Activated CD8-positive, alpha-beta T cell treated with anti-CD3 and anti-CD28 coated beads for 36 hours (primary cell): ENCODE measurements around the gene SLC30A3. TPM values are rescaled to one million over a fixed set of nuclear protein-coding genes. Genes with fewer than 3 reads are reported as not detected.
A peak's percentile ranks its signal among the peaks of the same experiment; 100 is the strongest.

ENCODE experiments used
- ATAC-seq: fragments of 200-7000 bp; cut with Tn5 transposase; one replicate; pipeline ENCODE4 v1.10.0; 2021; ENCODE audit warnings: mild to moderate bottlenecking, moderate library complexity
- CTCF ChIA-PET: fragments of 350-600 bp; sonication (Branson Sonifier 250); formaldehyde crosslinking; loops from one replicate; lab custom pipeline; 2021; ENCODE audit warnings: antibody characterized with exemption; lab: Charles Lee
- POLR2A ChIA-PET: fragments of 350-600 bp; sonication (Branson Sonifier 250); formaldehyde crosslinking; loops from one replicate; lab custom pipeline; 2021; ENCODE audit warnings: antibody characterized with exemption; lab: Charles Lee
- DNase-seq: peaks from one replicate; pipeline ENCODE4 v3.0.0-alpha.2; 2020
- H3K27ac Mint-ChIP-seq: one replicate; pipeline ENCODE4 v1.8.0; 2021; ENCODE audit warnings: mild to moderate bottlenecking, mixed read lengths
- H3K27me3 Mint-ChIP-seq: one replicate; pipeline ENCODE4 v1.8.0; 2021; ENCODE audit warnings: mixed read lengths
- H3K36me3 Mint-ChIP-seq: one replicate; pipeline ENCODE4 v1.8.0; 2021; ENCODE audit warnings: low read depth, mixed read lengths
- H3K4me1 Mint-ChIP-seq: one replicate; pipeline ENCODE4 v1.8.0; 2021; ENCODE audit warnings: low read depth, mixed read lengths
- H3K4me3 Mint-ChIP-seq: one replicate; pipeline ENCODE4 v1.8.0; 2021; ENCODE audit warnings: mild to moderate bottlenecking, moderate library complexity, mixed read lengths
- H3K9me3 Mint-ChIP-seq: one replicate; pipeline ENCODE4 v1.8.0; 2021; ENCODE audit warnings: mixed read lengths
- CTCF ChIP-seq: fragments of 200-600 bp; IDR thresholded peaks from one replicate; pipeline ENCODE4 v1.8.0; 2022; ENCODE audit warnings: antibody characterized with exemption, mild to moderate bottlenecking
- intact Hi-C: fragments of 100-400 bp; cut with micrococcal nuclease; formaldehyde crosslinking; loops from one replicate; pipeline ENCODE4 v1.10.0; 2022
- total RNA-seq, 2 experiments: library from RNA; stranded (reverse); gene quantifications; one replicate each; pipeline ENCODE4 v1.2.3, GENCODE V29; 2021

Gene SLC30A3
- total RNA-seq, 2 experiments from 2014 or later = 0.32 to 0.43 TPM

GRCh38 chr2:27221166-27221565, 41.7 kb downstream of the SLC30A3 start:
- CTCF ChIA-PET = interaction anchor here (1.8 kb wide), 1 partner anchor 10 kb away, joined by 5 read pairs; no protein-coding TSS in a partner anchor
- TF ChIP-seq CTCF = no peak
- DNase-seq = no peak
- Mint-ChIP-seq H3K4me3 (no peak overlapping the region), H3K36me3 (peaks cover 78% of the 10 kb centered on the region), H3K4me1 (peaks cover 36% of the 10 kb centered on the region), H3K27ac (no peak overlapping the region), H3K27me3 (no peaks in the 10 kb centered on the region), H3K9me3 (no peaks in the 10 kb centered on the region)
- intact Hi-C loops = no loop called here
- ATAC-seq = no peak
- POLR2A ChIA-PET = no interaction called here

- CTCF ChIA-PET = interaction anchor here (0.6 to 2.2 kb wide), 5 partner anchors 9 to 83 kb away, joined by 3 to 7 read pairs (median 4); no protein-coding TSS in a partner anchor
- DNase-seq (no peak), ATAC-seq (no peak)
- Mint-ChIP-seq H3K36me3 (peaks cover 78% of the 10 kb centered on the region), H3K27ac (no peak overlapping the region), H3K4me3 (peak overlapping the region; percentile 3), H3K27me3 (no peaks in the 10 kb centered on the region), H3K4me1 (peaks cover 41% of the 10 kb centered on the region), H3K9me3 (no peaks in the 10 kb centered on the region)
- TF ChIP-seq CTCF = no peak
- intact Hi-C loops = no loop called here
- POLR2A ChIA-PET = interaction anchor here (0.7 to 3.8 kb wide), 6 partner anchors 10 to 170 kb away, joined by 3 to 10 read pairs (median 4); partner anchors contain the start of gene KHK
Measured at GRCh38 chr2:27220091-27220490, 42.8 kb downstream of the SLC30A3 start.

DNA sequence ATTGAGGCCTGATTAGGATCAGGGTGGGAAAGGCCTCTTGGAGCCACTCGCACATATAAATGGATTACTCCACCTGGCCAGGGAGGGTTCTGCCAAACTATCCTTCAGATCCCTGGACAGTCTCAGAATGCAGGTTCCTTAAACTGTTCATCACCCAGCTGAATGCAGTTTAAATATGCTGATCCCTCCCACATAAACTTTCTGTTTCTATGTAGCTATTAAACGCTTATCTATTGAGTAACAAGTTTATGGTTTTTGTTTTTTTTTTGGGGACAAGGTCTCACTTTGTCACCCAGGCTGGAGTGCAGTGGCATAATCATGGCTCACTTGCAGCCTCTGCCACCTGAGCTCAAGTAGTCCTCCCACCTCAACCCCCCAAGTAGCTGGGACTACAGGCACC, 43.8 kb downstream of the SLC30A3 start:
- POLR2A ChIA-PET = interaction anchor here (1.2 to 3.8 kb wide), 4 partner anchors 13 to 169 kb away, joined by 3 to 10 read pairs (median 5); no protein-coding TSS in a partner anchor
- no peak for TF ChIP-seq CTCF
- intact Hi-C loops = loop anchor here (10.0 kb wide), 1 partner anchor 124 kb away; no protein-coding TSS in a partner anchor
- H3K36me3 Mint-ChIP-seq = peaks cover 70% of the 10 kb centered on the region
- ATAC-seq (no peak), DNase-seq (no peak)
- CTCF ChIA-PET = interaction anchor here (0.8 to 2.2 kb wide), 6 partner anchors 8 to 84 kb away, joined by 3 to 7 read pairs (median 4); no protein-coding TSS in a partner anchor
- H3K27ac Mint-ChIP-seq = no peak overlapping the region
- H3K9me3 Mint-ChIP-seq = no peaks in the 10 kb centered on the region
- H3K4me1 Mint-ChIP-seq = peaks cover 44% of the 10 kb centered on the region
- H3K27me3 Mint-ChIP-seq = no peaks in the 10 kb centered on the region
- peak overlapping the region; percentile 93 for H3K4me3 Mint-ChIP-seq

DNA sequence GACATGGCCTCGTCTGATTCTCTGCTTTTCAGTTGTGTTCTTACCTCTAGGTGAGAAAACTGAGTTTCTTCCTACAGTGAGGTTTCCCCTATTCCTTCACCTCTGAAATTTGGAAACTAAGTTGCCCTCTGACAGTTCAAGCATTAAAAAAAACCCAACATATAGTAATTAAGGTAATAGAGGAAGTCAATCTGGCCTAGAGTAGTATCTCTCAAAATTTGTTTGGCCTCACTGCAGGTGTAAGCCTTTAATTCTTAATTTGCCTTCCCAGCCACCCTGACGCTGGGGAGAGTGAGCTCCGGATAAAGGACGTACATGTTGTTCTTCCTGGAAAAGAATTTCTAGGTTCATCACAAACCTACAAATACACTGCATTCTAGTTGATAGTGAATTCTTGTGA, 44.2 kb downstream of the SLC30A3 start:
- TF ChIP-seq CTCF = no peak
- POLR2A ChIA-PET = interaction anchor here (0.6 to 3.8 kb wide), 6 partner anchors 23 to 168 kb away, joined by 3 to 10 read pairs (median 4); no protein-coding TSS in a partner anchor
- peak overlapping the region; percentile 93 for H3K4me3 Mint-ChIP-seq

More for the DNA sequence above, 44.2 kb downstream of the SLC30A3 start:
- Mint-ChIP-seq H3K4me1 (peaks cover 47% of the 10 kb centered on the region), H3K9me3 (no peaks in the 10 kb centered on the region), H3K36me3 (peaks cover 70% of the 10 kb centered on the region), H3K27ac (peak overlapping the region; percentile 48), H3K27me3 (no peaks in the 10 kb centered on the region)
- intact Hi-C loops = loop anchor here (10.0 kb wide), 1 partner anchor 124 kb away; no protein-coding TSS in a partner anchor
- ATAC-seq = no peak
- DNase-seq = no peak
- CTCF ChIA-PET = interaction anchor here (0.8 to 2.2 kb wide), 4 partner anchors 36 to 84 kb away, joined by 3 to 7 read pairs (median 4); no protein-coding TSS in a partner anchor
